ENCODE measurements around the gene PIGN.

PIGN gene

DNA sequence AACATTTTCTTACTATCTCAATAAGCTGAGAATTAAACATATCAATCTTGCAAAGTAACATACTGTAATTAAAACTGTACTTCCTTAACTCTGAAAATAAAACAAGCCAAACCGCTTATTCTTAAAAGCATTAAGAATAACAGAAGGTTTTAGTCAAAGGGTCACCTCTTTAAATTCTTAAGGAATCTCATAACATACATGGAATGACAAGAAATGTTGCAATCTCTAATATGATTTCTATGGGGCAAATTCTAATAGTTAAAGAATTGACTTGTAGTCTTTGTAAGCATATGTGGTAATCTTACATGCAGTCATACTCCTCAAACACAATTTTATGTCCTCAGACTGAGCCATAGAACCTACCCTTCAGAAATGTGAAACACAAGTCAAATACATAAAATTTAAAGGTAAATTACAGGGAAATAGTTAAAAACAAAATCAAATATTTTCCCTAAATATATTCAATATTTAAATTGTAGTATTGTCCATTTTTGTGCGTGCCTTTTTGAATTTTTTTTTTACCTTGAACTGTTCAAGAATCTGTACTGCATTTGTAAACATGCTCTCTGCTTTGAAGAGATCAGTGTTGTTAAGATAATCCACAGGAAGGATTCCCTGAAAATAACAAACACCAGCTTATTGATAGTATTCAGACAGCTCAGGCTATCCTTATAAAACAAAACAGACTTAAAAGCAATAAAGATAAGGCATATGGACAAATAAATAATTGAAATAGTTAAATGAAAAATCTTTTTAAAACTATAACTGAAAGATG is 48.2 kb downstream of the PIGN start:
- DNase-seq (ENCODE audit: low read depth): peak; percentile 4
- H3K4me3 ChIP-seq (ENCODE audit: low read length): no peak overlapping the region
- TF ChIP-seq, protein P1, sequence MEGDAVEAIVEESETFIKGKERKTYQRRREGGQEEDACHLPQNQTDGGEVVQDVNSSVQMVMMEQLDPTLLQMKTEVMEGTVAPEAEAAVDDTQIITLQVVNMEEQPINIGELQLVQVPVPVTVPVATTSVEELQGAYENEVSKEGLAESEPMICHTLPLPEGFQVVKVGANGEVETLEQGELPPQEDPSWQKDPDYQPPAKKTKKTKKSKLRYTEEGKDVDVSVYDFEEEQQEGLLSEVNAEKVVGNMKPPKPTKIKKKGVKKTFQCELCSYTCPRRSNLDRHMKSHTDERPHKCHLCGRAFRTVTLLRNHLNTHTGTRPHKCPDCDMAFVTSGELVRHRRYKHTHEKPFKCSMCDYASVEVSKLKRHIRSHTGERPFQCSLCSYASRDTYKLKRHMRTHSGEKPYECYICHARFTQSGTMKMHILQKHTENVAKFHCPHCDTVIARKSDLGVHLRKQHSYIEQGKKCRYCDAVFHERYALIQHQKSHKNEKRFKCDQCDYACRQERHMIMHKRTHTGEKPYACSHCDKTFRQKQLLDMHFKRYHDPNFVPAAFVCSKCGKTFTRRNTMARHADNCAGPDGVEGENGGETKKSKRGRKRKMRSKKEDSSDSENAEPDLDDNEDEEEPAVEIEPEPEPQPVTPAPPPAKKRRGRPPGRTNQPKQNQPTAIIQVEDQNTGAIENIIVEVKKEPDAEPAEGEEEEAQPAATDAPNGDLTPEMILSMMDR (conservative IDR thresholded peaks at IDR 0.05; ENCODE audit: low read length): no peak

DNA sequence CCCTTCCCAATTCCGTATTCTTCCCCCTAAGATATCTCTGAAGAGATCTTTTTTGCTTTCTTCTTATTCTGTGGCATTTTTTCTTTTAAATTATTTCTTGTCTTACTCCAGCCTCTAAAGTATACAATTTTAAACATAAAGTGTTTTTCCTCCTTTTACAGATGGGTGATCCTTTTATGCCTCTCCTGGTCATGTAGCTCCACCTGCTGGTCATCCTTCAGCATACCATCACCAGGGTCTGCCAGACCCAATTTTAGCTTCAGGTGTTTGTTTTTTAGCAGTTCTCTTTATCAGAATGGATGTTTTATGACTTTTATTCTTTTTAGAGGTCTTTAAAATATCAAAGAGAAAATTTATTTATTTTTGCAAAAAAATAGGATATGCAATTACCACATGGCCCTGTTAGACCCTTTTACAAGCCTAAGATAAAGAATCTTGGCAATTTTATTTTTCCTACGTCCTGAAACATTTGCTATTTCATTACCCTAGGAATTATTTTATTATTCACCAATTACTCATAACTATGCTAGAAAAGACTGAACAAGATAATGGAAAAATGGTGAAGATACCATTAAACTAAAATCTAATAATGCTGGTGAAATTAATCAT is 55.5 kb downstream of the PIGN start:
- TF ChIP-seq, protein P1 (conservative IDR thresholded peaks at IDR 0.05; ENCODE audit: low read length): peak; percentile 99
- H3K4me3 ChIP-seq (ENCODE audit: low read length): no peak overlapping the region
- DNase-seq (ENCODE audit: low read depth): peak; percentile 63

DNA sequence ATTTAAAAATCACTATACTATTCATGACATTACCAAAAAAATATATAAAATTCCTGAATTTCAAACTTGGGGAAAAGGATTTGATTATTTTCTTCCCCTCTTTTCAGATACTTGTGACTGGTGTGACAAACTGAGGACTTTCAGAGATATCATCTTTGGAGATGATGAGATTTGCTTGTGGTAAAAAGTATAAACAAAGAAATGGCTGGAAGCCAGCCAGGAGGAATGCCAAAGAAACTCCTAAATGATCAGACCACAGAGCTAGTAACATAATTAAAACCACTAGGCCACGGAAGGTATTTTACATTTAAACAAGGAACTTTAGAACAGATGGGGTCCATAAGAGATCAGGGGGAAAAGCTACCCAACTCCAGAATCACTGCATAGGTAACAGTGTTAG is 58.7 kb downstream of the PIGN start:
- peak; percentile 75 for DNase-seq (ENCODE audit: low read depth)
- no peak overlapping the region for H3K4me3 ChIP-seq (ENCODE audit: low read length)
- TF ChIP-seq, protein P1 (conservative IDR thresholded peaks at IDR 0.05; ENCODE audit: low read length): no peak

DNA sequence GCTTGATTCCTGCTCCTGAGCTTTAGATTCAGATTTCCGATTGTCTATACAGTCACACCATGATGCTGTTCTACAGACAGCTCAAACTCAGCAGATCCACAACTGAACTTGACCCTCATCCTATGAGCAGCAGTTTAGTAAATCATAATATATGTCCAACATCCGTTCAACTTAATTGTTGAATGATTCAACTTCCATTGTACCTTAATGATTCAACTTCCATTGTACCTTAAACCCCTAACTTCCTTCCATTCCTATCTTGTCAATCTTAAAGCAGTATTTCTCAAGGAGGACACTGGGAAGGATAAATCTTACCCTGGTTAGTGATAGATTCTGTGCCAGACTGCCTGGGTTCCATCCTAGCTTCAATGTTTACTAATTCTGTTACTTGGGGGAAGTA is 60.1 kb downstream of the PIGN start:
- DNase-seq (ENCODE audit: low read depth): no peak
- TF ChIP-seq, protein P1 (conservative IDR thresholded peaks at IDR 0.05; ENCODE audit: low read length): no peak
- H3K4me3 ChIP-seq (ENCODE audit: low read length): no peak overlapping the region

DNA sequence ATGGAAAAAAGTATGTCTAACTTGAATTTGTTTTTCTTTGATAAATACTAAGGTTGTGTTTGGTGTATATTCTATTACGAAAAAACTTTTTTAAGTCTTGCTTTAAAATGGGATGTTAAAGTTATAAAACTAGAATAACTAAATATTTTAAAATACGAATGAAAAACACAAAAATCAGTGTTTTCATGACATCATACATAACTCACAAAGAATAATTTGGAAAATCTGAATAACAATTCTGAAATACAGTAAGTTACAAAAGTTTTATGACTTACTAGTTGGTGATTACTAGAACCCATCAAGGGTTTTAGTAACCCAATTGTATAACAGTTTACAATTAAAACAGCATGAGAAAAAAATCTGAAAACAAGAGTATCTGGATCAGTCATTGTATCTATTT is 61.2 kb downstream of the PIGN start:
- H3K4me3 ChIP-seq (ENCODE audit: low read length): no peak overlapping the region
- DNase-seq (ENCODE audit: low read depth): no peak
- TF ChIP-seq, protein P1 (conservative IDR thresholded peaks at IDR 0.05; ENCODE audit: low read length): no peak

DNA sequence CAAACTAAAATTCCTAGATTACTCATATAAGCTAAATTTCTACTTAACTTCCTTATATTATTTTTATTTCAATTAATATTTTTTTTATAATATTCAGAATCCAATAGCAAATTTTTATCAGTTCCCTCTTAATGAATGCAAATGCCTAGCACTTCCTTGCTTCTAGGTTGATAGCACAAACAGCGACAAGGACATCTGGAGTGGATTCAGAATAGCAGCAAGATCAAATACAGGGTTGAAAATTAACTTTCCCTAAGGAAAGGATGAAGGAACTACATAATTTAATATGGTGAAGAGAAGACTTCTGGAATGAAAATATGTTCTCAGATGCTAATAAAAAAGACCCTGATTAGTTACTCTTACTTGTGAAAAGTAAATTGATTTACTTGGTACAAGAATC is 64.5 kb downstream of the PIGN start:
- DNase-seq (ENCODE audit: low read depth): no peak

More for the DNA sequence above, 64.5 kb downstream of the PIGN start:
- TF ChIP-seq, protein P1 (conservative IDR thresholded peaks at IDR 0.05; ENCODE audit: low read length): no peak
- H3K4me3 ChIP-seq (ENCODE audit: low read length): no peak overlapping the region

Measured in AG10803 (cell line).